Upper lobe of left lung (tissue), 6 donors: ENCODE data around the gene N4BP2. TPM values are rescaled to one million over a fixed set of nuclear protein-coding genes. Genes with fewer than 3 reads are reported as not detected.

Experiments used
- ATAC-seq, 2 donors: fragments of 200-7000 bp; cut with Tn5 transposase; one replicate each; pipeline ENCODE4 v1.9.1; 2022; ENCODE audit warnings: mild to moderate bottlenecking in 2 of 2, moderate library complexity in 2 of 2; ENCODE audit not compliant: low FRiP score in 2 of 2
- DNase-seq, 2 donors: peaks; one replicate each; pipeline ENCODE4 v3.0.0-alpha.2; 2019 to 2020
- H3K27ac ChIP-seq, 4 donors: fragments of 200-600 bp; sonication (generic); one replicate each; pipeline ENCODE4 v1.5.1; 2016 to 2019
- H3K27me3 ChIP-seq, 4 donors: fragments of 200-600 bp; sonication (generic); one replicate each; pipeline ENCODE4 v1.5.1; 2017 to 2019
- H3K36me3 ChIP-seq, 4 donors: fragments of 200-600 bp; sonication (generic); one replicate each; pipeline ENCODE4 v1.5.1; 2016 to 2019
- H3K4me1 ChIP-seq, 4 donors: fragments of 200-600 bp; sonication (generic); one replicate each; pipeline ENCODE4 v1.5.1; 2018 to 2019
- H3K4me3 ChIP-seq, 4 donors: fragments of 200-600 bp; sonication (generic); one replicate each; pipeline ENCODE4 v1.5.1; 2017 to 2019; ENCODE audit warnings: mild to moderate bottlenecking in 2 of 4, moderate library complexity in 1 of 4
- H3K9me3 ChIP-seq, 4 donors: fragments of 200-600 bp; sonication (generic); one replicate each; pipeline ENCODE4 v1.5.1; 2018 to 2019
- CTCF ChIP-seq, 6 experiments: fragments of 450-650 bp in 4 of 6; fragments of 200-600 bp in 2 of 6; sonication (generic) in 2 of 6; IDR thresholded peaks; one replicate each; pipeline ENCODE4 v1.5.1; 2016 to 2019; ENCODE audit warnings: antibody characterized with exemption in 6 of 6
- EP300 ChIP-seq, 4 donors: sonication (generic); formaldehyde crosslinking; IDR thresholded peaks; one replicate each; pipeline ENCODE4 v1.5.1; 2017; ENCODE audit warnings: antibody characterized with exemption in 4 of 4, control low read depth in 2 of 4
- POLR2A ChIP-seq, 4 donors: fragments of 450-650 bp; IDR thresholded peaks; one replicate each; pipeline ENCODE4 v1.5.1; 2016 to 2017; ENCODE audit warnings: antibody characterized with exemption in 4 of 4, mild to moderate bottlenecking in 2 of 4
- POLR2AphosphoS5 ChIP-seq, 2 donors: sonication (generic); formaldehyde crosslinking; IDR thresholded peaks; one replicate each; pipeline ENCODE4 v1.5.1; 2017; ENCODE audit warnings: antibody characterized with exemption in 2 of 2
- WGBS, 2 donors: methylation state at CpG; one replicate each; pipeline ENCODE4 v1.1.5; 2017 to 2018; 5-methylcytosine and 5-hydroxymethylcytosine counted together
- total RNA-seq, 6 donors: library from RNA; depleted of rRNA in 4 of 6; stranded (reverse); fragments of >200 nt in 4 of 6; gene quantifications; one replicate each; pipeline versions ENCODE4 v1.1.0 to v1.2.1, GENCODE V29; 2016 to 2021
- donor health status: DM: no; HTN: no; CAD: no; lungs with moderate emphysema.
- donor health status: DM: no; HTN: yes; CAD: no; lungs with severe emphysema.

The N4BP2 gene
- total RNA-seq, 6 donors from 2014 or later = 7.1 to 29.3 (median 9.1) TPM

- H3K4me3 ChIP-seq = no peak overlapping the region
- H3K9me3 ChIP-seq = peaks cover 0 to 3% (median 0%) of the 10 kb centered on the region in 4 donors
- no peak overlapping the region for H3K27ac ChIP-seq
- DNase-seq (no peak), ATAC-seq (no peak)
- TF ChIP-seq CTCF (IDR thresholded peaks at IDR 0.05) = no peak
- H3K27me3 ChIP-seq = no peaks in the 10 kb centered on the region
- H3K36me3 ChIP-seq = no peaks in the 10 kb centered on the region
- no peaks in the 10 kb centered on the region for H3K4me1 ChIP-seq
- WGBS, 2 donors = 89 to 90% methylated on average over 3 of the region's 3 CpGs
These were observed 107.8 kb downstream of the N4BP2 start for GRCh38 chr4:40164459-40164858.

- DNase-seq = no peak
- Histone ChIP-seq H3K27ac (no peak overlapping the region), H3K4me3 (no peak overlapping the region), H3K9me3 (peaks cover 0 to 3% (median 0%) of the 10 kb centered on the region in 4 donors), H3K4me1 (no peaks in the 10 kb centered on the region), H3K36me3 (no peaks in the 10 kb centered on the region), H3K27me3 (no peaks in the 10 kb centered on the region)
- no peak for ATAC-seq
- TF ChIP-seq CTCF (IDR thresholded peaks at IDR 0.05) (no peak), EP300 (IDR thresholded peaks at IDR 0.05) (no peak), POLR2AphosphoS5 (IDR thresholded peaks at IDR 0.05) (no peak), POLR2A (IDR thresholded peaks at IDR 0.05) (no peak)
- 96 to 97% methylated on average over 1 of the region's 1 CpG for WGBS, 2 donors
These were observed 109.3 kb downstream of the N4BP2 start for GRCh38 chr4:40165916-40166315.

GRCh38 chr4:40168070-40168469, 111.4 kb downstream of the N4BP2 start:
- Histone ChIP-seq H3K27me3 (no peaks in the 10 kb centered on the region), H3K4me3 (no peak overlapping the region), H3K9me3 (peaks cover 0 to 3% (median 0%) of the 10 kb centered on the region in 4 donors), H3K36me3 (no peaks in the 10 kb centered on the region), H3K27ac (no peak overlapping the region), H3K4me1 (no peaks in the 10 kb centered on the region)
- ATAC-seq (no peak), DNase-seq (no peak)
- TF ChIP-seq EP300 (IDR thresholded peaks at IDR 0.05) (no peak), CTCF (IDR thresholded peaks at IDR 0.05) (no peak), POLR2A (IDR thresholded peaks at IDR 0.05) (no peak), POLR2AphosphoS5 (IDR thresholded peaks at IDR 0.05) (no peak)

- ATAC-seq = no peak
- peaks cover 0 to 3% (median 0%) of the 10 kb centered on the region in 4 donors for H3K9me3 ChIP-seq
These were observed 113.9 kb downstream of the N4BP2 start for GRCh38 chr4:40170588-40170987.

More at GRCh38 chr4:40170588-40170987, 113.9 kb downstream of the N4BP2 start:
- no peak for TF ChIP-seq POLR2AphosphoS5 (IDR thresholded peaks at IDR 0.05)
- TF ChIP-seq POLR2A (IDR thresholded peaks at IDR 0.05) = no peak
- no peak for TF ChIP-seq EP300 (IDR thresholded peaks at IDR 0.05)
- TF ChIP-seq CTCF (IDR thresholded peaks at IDR 0.05) = no peak
- Histone ChIP-seq H3K27me3 (no peaks in the 10 kb centered on the region), H3K36me3 (no peaks in the 10 kb centered on the region), H3K4me3 (no peak overlapping the region), H3K27ac (no peak overlapping the region), H3K4me1 (no peaks in the 10 kb centered on the region)
- DNase-seq = no peak
